Measurements from ENCODE around the gene ARHGAP10. TPM values are rescaled to one million over a fixed set of nuclear protein-coding genes. Genes with fewer than 3 reads are reported as not detected.

ARHGAP10 gene
- total RNA-seq, 2 experiments from 2014 or later, result 0.11 TPM; not detected in 1

DNA sequence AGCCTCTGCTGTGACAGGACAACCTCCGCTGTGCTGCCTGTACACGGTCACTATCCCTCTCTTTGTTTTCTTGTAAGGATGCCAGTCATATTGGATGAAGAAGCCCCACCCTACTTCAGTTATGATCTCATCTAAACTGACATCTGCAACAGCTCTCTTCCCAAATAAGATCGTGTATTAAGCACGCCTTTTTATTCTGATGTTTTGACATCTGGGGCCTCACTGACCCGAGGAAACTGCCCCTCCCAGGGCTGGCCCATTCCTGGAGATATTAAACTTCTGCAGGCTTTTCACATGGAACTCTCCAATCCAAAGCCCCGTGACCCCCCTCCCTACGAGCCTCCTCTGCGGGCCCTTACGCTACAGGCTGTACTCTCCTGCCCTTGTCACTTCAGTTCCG, 232.0 kb downstream of the ARHGAP10 start:
- no peaks in the 10 kb centered on the region for H3K9me3 ChIP-seq (ENCODE audit: low read length)
- H3K27ac ChIP-seq (ENCODE audit: low read depth, low read length, poor library complexity, severe bottlenecking), result no peak overlapping the region
- intact Hi-C loops (cut with micrococcal nuclease; ENCODE audit: unreplicated experiment), result no loop called here
- no peaks in the 10 kb centered on the region for H3K36me3 ChIP-seq (ENCODE audit: insufficient read depth, low read length)
- H2AFZ ChIP-seq (ENCODE audit: low read length), result no peak overlapping the region
- no peak for DNase-seq (ENCODE audit: low spot score)
- H3K79me2 ChIP-seq (ENCODE audit: insufficient read depth, low read depth, low read length), result no peaks in the 10 kb centered on the region
- H3K4me2 ChIP-seq (ENCODE audit: low read length), result no peak overlapping the region
- POLR2A ChIA-PET, result interaction anchor here (0.6 kb wide), 1 partner anchor 18 kb away, joined by 3 read pairs; no protein-coding TSS in a partner anchor
- H3K4me3 ChIP-seq (ENCODE audit: low read depth, low read length, poor library complexity, severe bottlenecking), result no peak overlapping the region
- H3K9me2 ChIP-seq (ENCODE audit: insufficient read depth, low read length), result no peaks in the 10 kb centered on the region
- H4K20me1 ChIP-seq (ENCODE audit: insufficient read depth, low read length), result no peaks in the 10 kb centered on the region
- CTCF ChIA-PET (ENCODE audit: unreplicated experiment), result no interaction called here
- H3K4me1 ChIP-seq (ENCODE audit: insufficient read depth, low read length, poor library complexity, severe bottlenecking), result no peaks in the 10 kb centered on the region
- no TSS peak for BruUV-seq (replicated peaks)
- TF ChIP-seq, protein P1, sequence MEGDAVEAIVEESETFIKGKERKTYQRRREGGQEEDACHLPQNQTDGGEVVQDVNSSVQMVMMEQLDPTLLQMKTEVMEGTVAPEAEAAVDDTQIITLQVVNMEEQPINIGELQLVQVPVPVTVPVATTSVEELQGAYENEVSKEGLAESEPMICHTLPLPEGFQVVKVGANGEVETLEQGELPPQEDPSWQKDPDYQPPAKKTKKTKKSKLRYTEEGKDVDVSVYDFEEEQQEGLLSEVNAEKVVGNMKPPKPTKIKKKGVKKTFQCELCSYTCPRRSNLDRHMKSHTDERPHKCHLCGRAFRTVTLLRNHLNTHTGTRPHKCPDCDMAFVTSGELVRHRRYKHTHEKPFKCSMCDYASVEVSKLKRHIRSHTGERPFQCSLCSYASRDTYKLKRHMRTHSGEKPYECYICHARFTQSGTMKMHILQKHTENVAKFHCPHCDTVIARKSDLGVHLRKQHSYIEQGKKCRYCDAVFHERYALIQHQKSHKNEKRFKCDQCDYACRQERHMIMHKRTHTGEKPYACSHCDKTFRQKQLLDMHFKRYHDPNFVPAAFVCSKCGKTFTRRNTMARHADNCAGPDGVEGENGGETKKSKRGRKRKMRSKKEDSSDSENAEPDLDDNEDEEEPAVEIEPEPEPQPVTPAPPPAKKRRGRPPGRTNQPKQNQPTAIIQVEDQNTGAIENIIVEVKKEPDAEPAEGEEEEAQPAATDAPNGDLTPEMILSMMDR (conservative IDR thresholded peaks at IDR 0.05; ENCODE audit: low read length), result no peak
- no peak for TF ChIP-seq EZH2phosphoT487 (IDR thresholded peaks at IDR 0.05; ENCODE audit: borderline replicate concordance, low read depth, low read length)

DNA sequence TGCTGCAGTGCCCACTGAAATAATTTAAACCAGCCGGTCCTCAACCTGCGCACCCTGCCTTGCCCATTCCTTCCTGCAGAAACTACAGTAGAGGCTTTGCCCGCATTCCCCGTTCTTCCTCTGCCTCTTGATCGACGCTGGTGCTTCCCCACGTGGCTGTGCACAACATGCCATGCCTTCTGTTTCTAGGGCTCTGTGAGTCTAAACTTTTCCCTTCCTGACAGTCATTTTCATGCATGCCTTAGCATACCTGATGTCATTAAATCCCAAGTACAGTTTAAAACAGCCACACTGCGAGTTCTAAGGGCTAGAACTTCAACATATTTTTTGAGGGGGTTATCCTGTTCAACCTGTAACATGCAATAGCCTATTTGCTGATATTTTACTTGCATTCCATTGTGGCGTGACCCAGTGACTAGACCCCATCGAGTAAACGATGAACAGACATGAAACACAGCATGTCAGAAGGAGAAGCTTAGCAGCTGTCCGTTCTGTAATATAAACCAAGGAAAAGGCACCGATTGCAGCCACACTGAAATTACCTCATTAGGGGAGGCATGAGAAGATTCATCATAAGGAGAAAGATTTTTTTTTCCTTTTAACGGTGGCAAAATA, 232.5 kb downstream of the ARHGAP10 start:
- no peaks in the 10 kb centered on the region for H3K9me2 ChIP-seq (ENCODE audit: insufficient read depth, low read length)
- no peak overlapping the region for H2AFZ ChIP-seq (ENCODE audit: low read length)
- DNase-seq (ENCODE audit: low spot score), result no peak
- ChIA-PET POLR2A (no interaction called here), CTCF (ENCODE audit: unreplicated experiment) (no interaction called here)
- no peak overlapping the region for H3K4me2 ChIP-seq (ENCODE audit: low read length)
- H3K27ac ChIP-seq (ENCODE audit: low read depth, low read length, poor library complexity, severe bottlenecking), result no peak overlapping the region
- no peak overlapping the region for H3K4me3 ChIP-seq (ENCODE audit: low read depth, low read length, poor library complexity, severe bottlenecking)
- H4K20me1 ChIP-seq (ENCODE audit: insufficient read depth, low read length), result no peaks in the 10 kb centered on the region
- intact Hi-C loops (cut with micrococcal nuclease; ENCODE audit: unreplicated experiment), result no loop called here
- H3K9me3 ChIP-seq (ENCODE audit: low read length), result no peaks in the 10 kb centered on the region
- no peaks in the 10 kb centered on the region for H3K36me3 ChIP-seq (ENCODE audit: insufficient read depth, low read length)
- no peaks in the 10 kb centered on the region for H3K4me1 ChIP-seq (ENCODE audit: insufficient read depth, low read length, poor library complexity, severe bottlenecking)
- BruUV-seq (replicated peaks), result no TSS peak
- no peaks in the 10 kb centered on the region for H3K79me2 ChIP-seq (ENCODE audit: insufficient read depth, low read depth, low read length)
- TF ChIP-seq EZH2phosphoT487 (IDR thresholded peaks at IDR 0.05; ENCODE audit: borderline replicate concordance, low read depth, low read length), result no peak
- TF ChIP-seq, protein P1 (conservative IDR thresholded peaks at IDR 0.05; ENCODE audit: low read length), result no peak

DNA sequence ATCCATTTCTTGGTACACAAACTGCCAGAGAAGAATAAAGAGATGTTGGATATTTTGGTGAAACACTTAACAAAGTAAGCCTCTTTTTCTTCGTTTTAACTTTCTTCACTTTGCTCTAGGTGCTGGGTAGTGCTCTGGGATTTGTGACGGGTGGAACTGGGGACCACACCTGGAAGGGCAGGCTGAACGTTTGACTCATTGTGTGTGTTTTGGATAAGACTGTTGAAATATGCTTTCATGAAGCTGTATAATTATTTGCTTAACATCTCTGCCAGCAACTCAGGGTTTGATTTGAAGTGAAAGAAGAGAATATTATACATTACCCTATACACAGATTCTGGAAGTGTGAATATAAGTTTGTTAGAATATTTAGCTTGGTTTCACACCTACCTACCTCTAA, 233.2 kb downstream of the ARHGAP10 start:
- Histone ChIP-seq H3K4me3 (ENCODE audit: low read depth, low read length, poor library complexity, severe bottlenecking) (no peak overlapping the region), H3K4me1 (ENCODE audit: insufficient read depth, low read length, poor library complexity, severe bottlenecking) (no peaks in the 10 kb centered on the region), H3K36me3 (ENCODE audit: insufficient read depth, low read length) (no peaks in the 10 kb centered on the region), H4K20me1 (ENCODE audit: insufficient read depth, low read length) (no peaks in the 10 kb centered on the region), H3K27ac (ENCODE audit: low read depth, low read length, poor library complexity, severe bottlenecking) (no peak overlapping the region), H2AFZ (ENCODE audit: low read length) (no peak overlapping the region), H3K79me2 (ENCODE audit: insufficient read depth, low read depth, low read length) (no peaks in the 10 kb centered on the region), H3K9me3 (ENCODE audit: low read length) (no peaks in the 10 kb centered on the region), H3K4me2 (ENCODE audit: low read length) (no peak overlapping the region), H3K9me2 (ENCODE audit: insufficient read depth, low read length) (no peaks in the 10 kb centered on the region)
- POLR2A ChIA-PET, result interaction anchor here (0.6 to 0.7 kb wide), 2 partner anchors 165 to 692 kb away, joined by 3 read pairs; no protein-coding TSS in a partner anchor
- CTCF ChIA-PET (ENCODE audit: unreplicated experiment), result no interaction called here
- intact Hi-C loops (cut with micrococcal nuclease; ENCODE audit: unreplicated experiment), result no loop called here
- TF ChIP-seq, protein P1 (conservative IDR thresholded peaks at IDR 0.05; ENCODE audit: low read length), result no peak
- TF ChIP-seq EZH2phosphoT487 (IDR thresholded peaks at IDR 0.05; ENCODE audit: borderline replicate concordance, low read depth, low read length), result no peak
- BruUV-seq (replicated peaks), result no TSS peak
- DNase-seq (ENCODE audit: low spot score), result no peak
